SK-N-SH (cell line): ENCODE measurements around the gene CHD8.

Source experiments
- ELF1 ChIP-seq: IDR thresholded peaks from 2 replicates; pipeline ENCODE4 v1.4.0; 2012
- EZH2phosphoT487 ChIP-seq: fragments of 200-600 bp; sonication (generic); IDR thresholded peaks from 2 replicates; pipeline ENCODE4 v1.6.1; 2017; ENCODE audit warnings: low read depth, mixed run types, mild to moderate bottlenecking, antibody characterized with exemption, moderate library complexity, borderline replicate concordance
- GABPA ChIP-seq: IDR thresholded peaks from 2 replicates; pipeline ENCODE4 v1.4.0; 2012; ENCODE audit warnings: low read depth, mild to moderate bottlenecking
- NRF1 ChIP-seq: IDR thresholded peaks from 2 replicates; pipeline ENCODE4 v1.6.1; 2012; ENCODE audit warnings: low read depth, mild to moderate bottlenecking, low read length
- PBX3 ChIP-seq: IDR thresholded peaks from 2 replicates; pipeline ENCODE4; 2012
- REST ChIP-seq: IDR thresholded peaks from 2 replicates; pipeline ENCODE4 v1.6.1; 2012; ENCODE audit warnings: mild to moderate bottlenecking, low read depth, low read length, moderate library complexity
- SMC3 ChIP-seq: IDR thresholded peaks from 2 replicates; pipeline ENCODE4 v1.6.1; 2012; ENCODE audit warnings: low read depth, low read length, improper control_type of control experiment
- TCF12 ChIP-seq: IDR thresholded peaks from 2 replicates; pipeline ENCODE4 v1.4.0; 2012
- TEAD4 ChIP-seq: IDR thresholded peaks from 2 replicates; pipeline ENCODE4 v1.4.0; 2012; ENCODE audit warnings: mild to moderate bottlenecking, borderline replicate concordance; ENCODE audit not compliant: insufficient read depth
- USF2 ChIP-seq: fragments of 150-350 bp; IDR thresholded peaks from 2 replicates; pipeline ENCODE4 v1.6.1; 2017; ENCODE audit warnings: antibody characterized with exemption, low read length, low read depth, borderline replicate concordance
- YY1 ChIP-seq: IDR thresholded peaks from 2 replicates; pipeline ENCODE4 v1.4.0; 2012; ENCODE audit warnings: low read depth, mild to moderate bottlenecking
- TF ChIP-seq, protein P1 (sequence below): fragments of 150-350 bp; IDR thresholded peaks from 2 replicates; pipeline ENCODE4 v1.6.1; 2016; ENCODE audit warnings: mild to moderate bottlenecking, low read depth, low read length
- TF ChIP-seq, protein P2 (sequence below): fragments of 200-600 bp; sonication (generic); IDR thresholded peaks from 2 replicates; pipeline ENCODE4 v1.6.1; 2017; ENCODE audit warnings: antibody characterized with exemption, mild to moderate bottlenecking, moderate library complexity
- TF ChIP-seq, protein P3 (sequence below): IDR thresholded peaks from 2 replicates; pipeline ENCODE4 v1.4.0; 2012; ENCODE audit warnings: low read depth

DNA sequence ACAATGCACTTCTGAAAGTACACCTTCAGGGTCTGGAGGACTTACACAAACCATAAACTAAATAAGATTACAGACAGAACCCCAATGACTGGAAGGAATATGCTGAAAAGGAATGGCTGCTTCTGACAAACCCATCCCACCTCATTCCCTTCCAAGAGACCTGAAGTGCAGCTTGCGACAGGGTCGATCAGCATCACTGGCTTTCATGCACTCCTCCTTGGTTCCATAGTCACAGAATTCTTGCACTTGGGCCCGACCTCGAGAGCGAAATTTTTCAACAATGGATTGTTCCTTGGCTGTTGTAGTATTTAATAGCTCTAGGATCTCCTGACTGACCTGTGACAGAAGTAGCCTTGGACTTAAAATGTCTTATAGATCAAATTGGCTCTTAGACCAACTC, 45.6 kb upstream of the CHD8 start:
- TF ChIP-seq, protein P1, sequence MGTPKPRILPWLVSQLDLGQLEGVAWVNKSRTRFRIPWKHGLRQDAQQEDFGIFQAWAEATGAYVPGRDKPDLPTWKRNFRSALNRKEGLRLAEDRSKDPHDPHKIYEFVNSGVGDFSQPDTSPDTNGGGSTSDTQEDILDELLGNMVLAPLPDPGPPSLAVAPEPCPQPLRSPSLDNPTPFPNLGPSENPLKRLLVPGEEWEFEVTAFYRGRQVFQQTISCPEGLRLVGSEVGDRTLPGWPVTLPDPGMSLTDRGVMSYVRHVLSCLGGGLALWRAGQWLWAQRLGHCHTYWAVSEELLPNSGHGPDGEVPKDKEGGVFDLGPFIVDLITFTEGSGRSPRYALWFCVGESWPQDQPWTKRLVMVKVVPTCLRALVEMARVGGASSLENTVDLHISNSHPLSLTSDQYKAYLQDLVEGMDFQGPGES: no peak
- TF ChIP-seq USF2 (no peak), EZH2phosphoT487 (no peak), REST (no peak), TEAD4 (no peak), YY1 (no peak), TCF12 (no peak), GABPA (no peak), ELF1 (no peak), SMC3 (no peak), NRF1 (no peak), PBX3 (no peak)
- TF ChIP-seq, protein P2, sequence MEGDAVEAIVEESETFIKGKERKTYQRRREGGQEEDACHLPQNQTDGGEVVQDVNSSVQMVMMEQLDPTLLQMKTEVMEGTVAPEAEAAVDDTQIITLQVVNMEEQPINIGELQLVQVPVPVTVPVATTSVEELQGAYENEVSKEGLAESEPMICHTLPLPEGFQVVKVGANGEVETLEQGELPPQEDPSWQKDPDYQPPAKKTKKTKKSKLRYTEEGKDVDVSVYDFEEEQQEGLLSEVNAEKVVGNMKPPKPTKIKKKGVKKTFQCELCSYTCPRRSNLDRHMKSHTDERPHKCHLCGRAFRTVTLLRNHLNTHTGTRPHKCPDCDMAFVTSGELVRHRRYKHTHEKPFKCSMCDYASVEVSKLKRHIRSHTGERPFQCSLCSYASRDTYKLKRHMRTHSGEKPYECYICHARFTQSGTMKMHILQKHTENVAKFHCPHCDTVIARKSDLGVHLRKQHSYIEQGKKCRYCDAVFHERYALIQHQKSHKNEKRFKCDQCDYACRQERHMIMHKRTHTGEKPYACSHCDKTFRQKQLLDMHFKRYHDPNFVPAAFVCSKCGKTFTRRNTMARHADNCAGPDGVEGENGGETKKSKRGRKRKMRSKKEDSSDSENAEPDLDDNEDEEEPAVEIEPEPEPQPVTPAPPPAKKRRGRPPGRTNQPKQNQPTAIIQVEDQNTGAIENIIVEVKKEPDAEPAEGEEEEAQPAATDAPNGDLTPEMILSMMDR: no peak
- TF ChIP-seq, protein P3, sequence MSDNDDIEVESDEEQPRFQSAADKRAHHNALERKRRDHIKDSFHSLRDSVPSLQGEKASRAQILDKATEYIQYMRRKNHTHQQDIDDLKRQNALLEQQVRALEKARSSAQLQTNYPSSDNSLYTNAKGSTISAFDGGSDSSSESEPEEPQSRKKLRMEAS: no peak
